Gastroesophageal sphincter (tissue), 4 donors: ENCODE results near the gene SHLD1. TPM values are rescaled to one million over a fixed set of nuclear protein-coding genes. Genes with fewer than 3 reads are reported as not detected.
A peak's percentile ranks its signal among the peaks of the same experiment; 100 is the strongest.

Experiments used
- ATAC-seq: fragments of 150-250 bp; one replicate; pipeline ENCODE4 v1.9.1; 2016; ENCODE audit warnings: mild to moderate bottlenecking, moderate library complexity
- H3K27ac ChIP-seq, 4 donors: fragments of 200-600 bp; sonication (generic) in 3 of 4; 1 replicate in 3 of 4; 2 replicates in 1 of 4; pipeline ENCODE4 v1.5.1; 2016 to 2019
- H3K27me3 ChIP-seq: fragments of 200-600 bp; sonication (generic); one replicate; pipeline ENCODE4 v1.5.1; 2019
- H3K36me3 ChIP-seq, 2 donors: fragments of 200-600 bp; sonication (generic); one replicate each; pipeline ENCODE4 v1.5.1; 2019; ENCODE audit warnings: control low read depth in 1 of 2
- H3K4me1 ChIP-seq, 3 donors: fragments of 200-600 bp; sonication (generic); 1 replicate in 2 of 3; 2 replicates in 1 of 3; pipeline ENCODE4 v1.5.1; 2016 to 2019; ENCODE audit warnings: control low read depth in 2 of 3
- H3K4me3 ChIP-seq, 2 donors: fragments of 200-600 bp; sonication (generic); one replicate each; pipeline ENCODE4 v1.5.1; 2019; ENCODE audit warnings: mild to moderate bottlenecking in 1 of 2, moderate library complexity in 1 of 2
- H3K9me3 ChIP-seq, 3 donors: fragments of 200-600 bp; sonication (generic); one replicate each; pipeline ENCODE4 v1.5.1; 2017 to 2019; ENCODE audit warnings: control low read depth in 2 of 3
- EP300 ChIP-seq: sonication (generic); formaldehyde crosslinking; IDR thresholded peaks from one replicate; pipeline ENCODE4 v1.6.1; 2017; ENCODE audit warnings: antibody characterized with exemption, mild to moderate bottlenecking
- POLR2A ChIP-seq, 2 donors: fragments of 450-650 bp; IDR thresholded peaks; one replicate each; pipeline ENCODE4 v1.6.1; 2017; ENCODE audit warnings: antibody characterized with exemption in 2 of 2, mild to moderate bottlenecking in 2 of 2, moderate library complexity in 1 of 2
- POLR2AphosphoS5 ChIP-seq: sonication (generic); formaldehyde crosslinking; IDR thresholded peaks from one replicate; pipeline ENCODE4 v1.6.1; 2017; ENCODE audit warnings: antibody characterized with exemption
- WGBS, 2 donors: methylation state at CpG; one replicate each; pipeline ENCODE4 v1.1.5; 2018; ENCODE audit warnings: low coverage in 1 of 2; 5-methylcytosine and 5-hydroxymethylcytosine counted together
- total RNA-seq, 4 donors: library from RNA; depleted of rRNA; stranded (reverse); fragments of >200 nt; gene quantifications; one replicate each; pipeline ENCODE4 v1.1.0, GENCODE V29; 2016
- TF ChIP-seq, protein P1 (sequence below), 4 experiments: fragments of 200-600 bp in 2 of 4; fragments of 450-650 bp in 2 of 4; sonication (generic) in 1 of 4; IDR thresholded peaks; one replicate each; pipeline ENCODE4 v1.5.1; 2017 to 2019; ENCODE audit warnings: antibody characterized with exemption in 4 of 4, mild to moderate bottlenecking in 2 of 4, moderate library complexity in 2 of 4

SHLD1 gene
- total RNA-seq, 4 donors from 2014 or later, result 0.93 to 3.3 (median 2.1) TPM

GRCh38 chr20:5781798-5782750 lies 31.9 kb downstream of the SHLD1 start:
- no peak for ATAC-seq

DNA sequence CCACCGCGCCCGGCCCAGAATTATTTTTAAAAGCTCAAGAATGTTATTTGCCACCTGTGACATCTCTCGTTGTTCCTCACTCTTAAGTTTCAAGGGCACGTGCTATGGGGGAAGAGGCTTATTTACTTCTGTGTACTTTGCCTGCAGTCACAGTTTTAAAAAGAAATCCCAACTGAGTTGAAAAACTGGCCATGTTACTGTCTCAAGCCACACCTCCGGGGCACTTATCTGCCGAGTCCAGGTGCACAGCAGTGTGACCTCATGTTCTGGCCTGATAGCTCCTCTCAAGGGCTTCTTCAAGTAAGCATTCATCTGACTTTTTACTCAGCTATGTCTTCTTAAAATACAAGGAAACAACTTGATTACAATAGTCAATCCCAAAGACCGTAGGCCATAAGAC lies 34.5 kb downstream of the SHLD1 start:
- TF ChIP-seq POLR2A (IDR thresholded peaks at IDR 0.05) (no peak), POLR2AphosphoS5 (no peak), EP300 (no peak)
- TF ChIP-seq, protein P1, sequence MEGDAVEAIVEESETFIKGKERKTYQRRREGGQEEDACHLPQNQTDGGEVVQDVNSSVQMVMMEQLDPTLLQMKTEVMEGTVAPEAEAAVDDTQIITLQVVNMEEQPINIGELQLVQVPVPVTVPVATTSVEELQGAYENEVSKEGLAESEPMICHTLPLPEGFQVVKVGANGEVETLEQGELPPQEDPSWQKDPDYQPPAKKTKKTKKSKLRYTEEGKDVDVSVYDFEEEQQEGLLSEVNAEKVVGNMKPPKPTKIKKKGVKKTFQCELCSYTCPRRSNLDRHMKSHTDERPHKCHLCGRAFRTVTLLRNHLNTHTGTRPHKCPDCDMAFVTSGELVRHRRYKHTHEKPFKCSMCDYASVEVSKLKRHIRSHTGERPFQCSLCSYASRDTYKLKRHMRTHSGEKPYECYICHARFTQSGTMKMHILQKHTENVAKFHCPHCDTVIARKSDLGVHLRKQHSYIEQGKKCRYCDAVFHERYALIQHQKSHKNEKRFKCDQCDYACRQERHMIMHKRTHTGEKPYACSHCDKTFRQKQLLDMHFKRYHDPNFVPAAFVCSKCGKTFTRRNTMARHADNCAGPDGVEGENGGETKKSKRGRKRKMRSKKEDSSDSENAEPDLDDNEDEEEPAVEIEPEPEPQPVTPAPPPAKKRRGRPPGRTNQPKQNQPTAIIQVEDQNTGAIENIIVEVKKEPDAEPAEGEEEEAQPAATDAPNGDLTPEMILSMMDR (IDR thresholded peaks at IDR 0.05), result no peak
- H3K27me3 ChIP-seq, result no peaks in the 10 kb centered on the region
- H3K27ac ChIP-seq, result no peak overlapping the region
- WGBS, 2 donors, result 92 to 97% methylated on average over 6 to 8 of the region's 8 CpGs
- peaks cover 5 to 39% (median 6%) of the 10 kb centered on the region in 3 donors for H3K4me1 ChIP-seq
- no peak for ATAC-seq
- no peaks in the 10 kb centered on the region for H3K9me3 ChIP-seq
- H3K4me3 ChIP-seq, result no peak overlapping the region
- H3K36me3 ChIP-seq, result peaks cover 0 to 6% of the 10 kb centered on the region in 2 donors

More at GRCh38 chr20:5781798-5782750, 31.9 kb downstream of the SHLD1 start:
- H3K27me3 ChIP-seq, result no peaks in the 10 kb centered on the region
- H3K9me3 ChIP-seq, result no peaks in the 10 kb centered on the region
- H3K4me1 ChIP-seq, result peaks cover 0 to 21% (median 2%) of the 10 kb centered on the region in 3 donors
- TF ChIP-seq EP300, result no peak
- TF ChIP-seq, protein P1 (IDR thresholded peaks at IDR 0.05), result no peak
- no peak for TF ChIP-seq POLR2AphosphoS5
- no peak for TF ChIP-seq POLR2A (IDR thresholded peaks at IDR 0.05)
- 18 to 32% methylated on average over 7 to 10 of the region's 11 CpGs for WGBS, 2 donors
- H3K27ac ChIP-seq, result peak overlapping the region in 2 of 4 donors; percentile 26 to 32
- peaks cover 0 to 16% of the 10 kb centered on the region in 2 donors for H3K36me3 ChIP-seq
- no peak overlapping the region for H3K4me3 ChIP-seq

DNA sequence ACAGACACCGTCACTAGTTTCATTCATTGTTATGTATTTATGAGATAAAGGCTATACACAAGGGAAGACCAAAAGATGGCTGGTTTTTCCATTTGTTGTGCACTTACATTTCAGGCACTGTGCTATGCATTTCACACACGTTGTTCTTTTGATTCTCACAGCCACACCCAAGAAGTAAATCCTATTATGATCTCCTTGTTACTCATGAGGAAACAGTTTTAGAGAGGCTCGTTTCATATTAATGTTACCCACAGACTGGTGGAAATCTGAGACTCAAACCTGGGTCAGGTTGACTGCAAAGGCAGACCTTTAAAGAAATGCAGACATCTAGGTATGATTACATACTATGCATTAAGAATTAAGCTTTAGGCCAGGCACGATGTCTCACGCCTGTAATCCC lies 34.9 kb downstream of the SHLD1 start:
- Histone ChIP-seq H3K27me3 (no peaks in the 10 kb centered on the region), H3K36me3 (peaks cover 0 to 9% of the 10 kb centered on the region in 2 donors), H3K27ac (no peak overlapping the region), H3K4me1 (peaks cover 5 to 39% (median 6%) of the 10 kb centered on the region in 3 donors), H3K4me3 (no peak overlapping the region), H3K9me3 (no peaks in the 10 kb centered on the region)
- no peak for ATAC-seq
- 89 to 90% methylated on average over 2 to 4 of the region's 5 CpGs for WGBS, 2 donors
- TF ChIP-seq POLR2AphosphoS5 (no peak), EP300 (no peak), POLR2A (IDR thresholded peaks at IDR 0.05) (no peak)
- TF ChIP-seq, protein P1 (IDR thresholded peaks at IDR 0.05), result no peak

GRCh38 chr20:5786930-5787795 lies 37.0 kb downstream of the SHLD1 start:
- peak overlapping the region in 1 of 4 donors; percentile 47 for H3K27ac ChIP-seq
- ATAC-seq, result no peak
- H3K9me3 ChIP-seq, result no peaks in the 10 kb centered on the region
- H3K36me3 ChIP-seq, result peaks cover 0 to 9% of the 10 kb centered on the region in 2 donors
- 80 to 90% methylated on average over 1 to 2 of the region's 2 CpGs for WGBS, 2 donors
- no peaks in the 10 kb centered on the region for H3K27me3 ChIP-seq
- TF ChIP-seq, protein P1 (IDR thresholded peaks at IDR 0.05), result no peak
- peak; percentile 7 for TF ChIP-seq POLR2AphosphoS5
- H3K4me3 ChIP-seq, result no peak overlapping the region
- peaks cover 5 to 27% (median 6%) of the 10 kb centered on the region in 3 donors for H3K4me1 ChIP-seq
